ENCODE measurements around the gene AKR1B1. TPM values are rescaled to one million over a fixed set of nuclear protein-coding genes. Genes with fewer than 3 reads are reported as not detected.

AKR1B1 gene
- total and polyA plus RNA-seq, 2 experiments from 2014 or later = 48.9 to 158 TPM

DNA sequence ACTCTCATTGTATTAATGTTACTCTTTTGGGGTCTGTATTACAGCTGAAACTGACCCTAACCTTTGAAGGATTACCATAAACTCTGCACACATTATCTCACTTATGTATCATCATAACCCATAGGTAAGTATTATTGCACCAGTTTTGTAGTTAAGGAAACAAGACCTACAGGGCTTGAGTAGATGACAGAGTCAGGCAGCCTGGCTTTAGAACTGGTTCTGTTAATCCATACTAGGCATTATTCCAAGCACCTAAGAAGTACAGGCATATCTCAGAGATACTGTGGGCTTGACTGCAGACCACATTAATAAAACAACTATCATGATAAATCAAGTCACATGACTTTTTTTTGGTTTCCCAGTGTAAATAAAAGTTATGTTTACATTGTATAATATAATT, 17.1 kb upstream of the AKR1B1 start:
- TF ChIP-seq, protein P1, sequence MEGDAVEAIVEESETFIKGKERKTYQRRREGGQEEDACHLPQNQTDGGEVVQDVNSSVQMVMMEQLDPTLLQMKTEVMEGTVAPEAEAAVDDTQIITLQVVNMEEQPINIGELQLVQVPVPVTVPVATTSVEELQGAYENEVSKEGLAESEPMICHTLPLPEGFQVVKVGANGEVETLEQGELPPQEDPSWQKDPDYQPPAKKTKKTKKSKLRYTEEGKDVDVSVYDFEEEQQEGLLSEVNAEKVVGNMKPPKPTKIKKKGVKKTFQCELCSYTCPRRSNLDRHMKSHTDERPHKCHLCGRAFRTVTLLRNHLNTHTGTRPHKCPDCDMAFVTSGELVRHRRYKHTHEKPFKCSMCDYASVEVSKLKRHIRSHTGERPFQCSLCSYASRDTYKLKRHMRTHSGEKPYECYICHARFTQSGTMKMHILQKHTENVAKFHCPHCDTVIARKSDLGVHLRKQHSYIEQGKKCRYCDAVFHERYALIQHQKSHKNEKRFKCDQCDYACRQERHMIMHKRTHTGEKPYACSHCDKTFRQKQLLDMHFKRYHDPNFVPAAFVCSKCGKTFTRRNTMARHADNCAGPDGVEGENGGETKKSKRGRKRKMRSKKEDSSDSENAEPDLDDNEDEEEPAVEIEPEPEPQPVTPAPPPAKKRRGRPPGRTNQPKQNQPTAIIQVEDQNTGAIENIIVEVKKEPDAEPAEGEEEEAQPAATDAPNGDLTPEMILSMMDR (IDR thresholded peaks at IDR 0.05; ENCODE audit: low read depth, low read length) = no peak
- Histone ChIP-seq H3K4me3 (no peak overlapping the region), H3K27ac (no peak overlapping the region), H3K4me1 (ENCODE audit: low read depth) (no peaks in the 10 kb centered on the region), H3K36me3 (no peaks in the 10 kb centered on the region), H3K27me3 (no peaks in the 10 kb centered on the region), H3K9me3 (ENCODE audit: low read depth) (no peaks in the 10 kb centered on the region)
- no peak for DNase-seq (ENCODE audit: low read depth in 1 of 2, low spot score in 1 of 2)

DNA sequence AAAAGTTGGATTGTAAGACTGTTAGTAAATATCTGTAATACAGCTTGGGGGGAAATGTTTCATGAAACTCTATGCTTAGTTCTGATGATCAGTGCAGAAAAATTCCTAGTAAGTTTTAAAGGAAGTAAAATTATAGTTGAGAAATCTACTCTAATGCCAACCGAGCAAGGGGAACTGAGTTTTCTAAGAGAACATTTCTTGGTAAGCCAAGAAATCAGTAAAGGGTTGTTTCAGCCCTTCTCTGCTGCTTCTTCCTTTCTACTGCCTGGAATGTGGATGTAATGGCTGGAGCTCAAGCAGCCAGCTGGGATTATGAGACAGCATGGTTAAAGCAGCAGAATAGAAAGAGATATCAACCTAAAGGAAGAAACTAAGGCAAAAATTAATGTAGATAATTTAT, 15.9 kb upstream of the AKR1B1 start:
- DNase-seq (ENCODE audit: low read depth in 1 of 2, low spot score in 1 of 2) = no peak
- Histone ChIP-seq H3K27me3 (no peaks in the 10 kb centered on the region), H3K4me3 (no peak overlapping the region), H3K27ac (no peak overlapping the region), H3K36me3 (no peaks in the 10 kb centered on the region), H3K4me1 (ENCODE audit: low read depth) (no peaks in the 10 kb centered on the region), H3K9me3 (ENCODE audit: low read depth) (no peaks in the 10 kb centered on the region)
- TF ChIP-seq, protein P1 (IDR thresholded peaks at IDR 0.05; ENCODE audit: low read depth, low read length) = no peak

DNA sequence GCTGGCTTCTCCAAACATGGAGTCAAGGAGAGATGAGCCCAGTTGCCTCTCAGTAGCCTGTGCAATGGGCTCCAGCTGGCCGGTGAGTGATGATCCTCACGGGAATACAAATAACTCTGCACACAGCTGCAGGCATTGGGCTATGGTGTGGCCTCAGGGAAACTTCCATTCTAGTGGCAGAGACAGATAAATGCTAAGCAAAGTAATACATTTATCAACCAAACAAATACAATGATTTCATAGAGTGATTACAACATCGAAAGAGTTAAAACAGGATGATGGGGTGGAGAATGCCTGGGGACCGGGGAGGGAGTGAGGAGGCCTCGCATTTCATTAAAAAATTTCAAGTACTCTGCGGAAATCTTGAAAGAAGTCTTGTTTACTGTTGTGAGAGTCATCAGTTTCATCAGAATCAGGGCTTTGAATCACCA, 15.0 kb upstream of the AKR1B1 start:
- H3K4me3 ChIP-seq = no peak overlapping the region
- TF ChIP-seq, protein P1 (IDR thresholded peaks at IDR 0.05; ENCODE audit: low read depth, low read length) = no peak
- H3K9me3 ChIP-seq (ENCODE audit: low read depth) = no peaks in the 10 kb centered on the region
- no peaks in the 10 kb centered on the region for H3K36me3 ChIP-seq
- peak in 1 of 2 donors; percentile 53 for DNase-seq (ENCODE audit: low read depth in 1 of 2, low spot score in 1 of 2)
- H3K27me3 ChIP-seq = no peaks in the 10 kb centered on the region
- no peak overlapping the region for H3K27ac ChIP-seq
- H3K4me1 ChIP-seq (ENCODE audit: low read depth) = no peaks in the 10 kb centered on the region

DNA sequence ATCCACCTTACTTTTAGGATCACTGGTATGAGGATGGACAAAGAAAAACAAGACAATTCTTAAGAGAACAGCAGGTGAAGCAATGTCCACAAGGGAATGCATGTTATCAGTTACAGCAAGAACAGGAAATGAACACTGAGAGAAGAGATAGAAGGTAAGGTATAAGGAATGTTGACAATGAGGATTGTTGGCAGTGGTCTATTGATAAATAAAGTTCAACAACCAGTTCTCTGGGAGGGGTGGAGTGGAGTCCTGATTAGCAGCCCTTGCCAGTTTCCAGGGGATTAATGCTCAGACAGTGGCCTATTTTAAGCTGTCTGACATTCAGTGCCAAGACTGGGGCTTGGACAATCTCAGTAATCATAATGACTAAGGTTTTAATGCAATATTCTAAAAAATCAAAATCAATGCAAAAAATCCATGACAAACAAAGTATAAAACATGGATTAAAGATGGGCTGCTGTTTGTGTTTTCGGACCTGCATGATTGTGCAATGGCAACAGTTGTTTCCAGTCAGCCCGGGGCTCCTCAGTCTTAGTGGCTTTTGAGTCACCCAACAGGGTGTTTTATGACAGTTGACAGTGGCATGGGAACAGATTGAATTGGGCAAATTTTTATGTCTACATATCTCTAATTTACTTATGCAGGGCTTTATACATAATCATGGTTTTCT, 13.8 kb upstream of the AKR1B1 start:
- H3K27me3 ChIP-seq = no peaks in the 10 kb centered on the region
- H3K9me3 ChIP-seq (ENCODE audit: low read depth) = no peaks in the 10 kb centered on the region
- TF ChIP-seq, protein P1 (IDR thresholded peaks at IDR 0.05; ENCODE audit: low read depth, low read length) = no peak
- no peaks in the 10 kb centered on the region for H3K36me3 ChIP-seq
- no peak for DNase-seq (ENCODE audit: low read depth in 1 of 2, low spot score in 1 of 2)
- H3K4me3 ChIP-seq = no peak overlapping the region
- no peaks in the 10 kb centered on the region for H3K4me1 ChIP-seq (ENCODE audit: low read depth)
- no peak overlapping the region for H3K27ac ChIP-seq

DNA sequence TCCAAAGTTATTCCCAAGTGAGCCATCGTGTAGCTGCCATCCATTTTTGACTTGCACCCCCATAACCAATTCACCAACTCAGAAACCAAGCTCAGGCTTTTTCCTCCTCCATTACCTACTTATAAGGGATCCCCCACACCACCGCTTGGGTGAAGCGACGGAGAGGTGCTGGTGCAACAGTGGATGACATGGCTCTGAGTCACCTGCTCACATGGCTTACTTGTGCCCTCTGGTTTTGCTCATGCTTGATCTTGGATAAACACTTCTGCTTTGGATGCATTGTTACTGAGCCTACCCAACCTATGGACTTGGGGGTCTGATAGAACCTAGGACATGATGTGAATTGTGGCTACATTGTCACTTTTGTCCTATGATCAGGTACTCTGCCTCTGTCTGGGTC, 12.0 kb upstream of the AKR1B1 start:
- H3K9me3 ChIP-seq (ENCODE audit: low read depth) = no peaks in the 10 kb centered on the region
- H3K27me3 ChIP-seq = no peaks in the 10 kb centered on the region
- no peak overlapping the region for H3K4me3 ChIP-seq
- TF ChIP-seq, protein P1 (IDR thresholded peaks at IDR 0.05; ENCODE audit: low read depth, low read length) = no peak
- H3K36me3 ChIP-seq = no peaks in the 10 kb centered on the region
- no peak overlapping the region for H3K27ac ChIP-seq
- peak in 1 of 2 donors; percentile 54 for DNase-seq (ENCODE audit: low read depth in 1 of 2, low spot score in 1 of 2)
- no peaks in the 10 kb centered on the region for H3K4me1 ChIP-seq (ENCODE audit: low read depth)

Measured in cardiac muscle cell (in vitro differentiated cells and primary cell).